Calu3 (cell line): Measurements from ENCODE around the gene PLXNB1. TPM values are rescaled to one million over a fixed set of nuclear protein-coding genes. Genes with fewer than 3 reads are reported as not detected.
"Not testable (repeated sequence)": the region's sequence is repeated elsewhere in the genome, so short reads cannot be mapped to it uniquely, and the experiment has no call there.

ENCODE experiments used
- BruUV-seq: library from RNA; stranded (reverse); fragments of 400-500 nt; replicated peaks from 2 replicates; lab custom pipeline; 2021; lab: Mats Ljungman, UMichigan
- CTCF ChIA-PET: fragments of 300-600 bp; sonication (Branson Sonifier 250); formaldehyde crosslinking; loops from one replicate; lab custom pipeline; 2022; ENCODE audit warnings: antibody characterized with exemption; lab: Charles Lee
- DNase-seq: peaks from one replicate; pipeline ENCODE4 v3.0.0; 2022
- H3K27ac Mint-ChIP-seq: one replicate; pipeline ENCODE4 v1.8.0; 2022; ENCODE audit warnings: mixed read lengths; ENCODE audit not compliant: unreplicated experiment
- H3K27me3 Mint-ChIP-seq: one replicate; pipeline ENCODE4 v1.8.0; 2022; ENCODE audit warnings: mixed read lengths; ENCODE audit not compliant: unreplicated experiment
- H3K36me3 Mint-ChIP-seq: one replicate; pipeline ENCODE4 v1.8.0; 2022; ENCODE audit warnings: mild to moderate bottlenecking, moderate library complexity, mixed read lengths; ENCODE audit not compliant: insufficient read depth, unreplicated experiment
- H3K4me1 Mint-ChIP-seq: one replicate; pipeline ENCODE4 v1.8.0; 2022; ENCODE audit warnings: mild to moderate bottlenecking, low read depth, mixed read lengths; ENCODE audit not compliant: unreplicated experiment
- H3K4me3 Mint-ChIP-seq: one replicate; pipeline ENCODE4 v1.8.0; 2022; ENCODE audit warnings: mild to moderate bottlenecking, low read depth, moderate library complexity, mixed read lengths; ENCODE audit not compliant: unreplicated experiment
- H3K9me3 Mint-ChIP-seq: one replicate; pipeline ENCODE4 v1.8.0; 2022; ENCODE audit warnings: low read depth, mixed read lengths; ENCODE audit not compliant: unreplicated experiment
- intact Hi-C: fragments of 100-400 bp; cut with micrococcal nuclease; formaldehyde crosslinking; loops from one replicate; pipeline ENCODE4 v1.10.0; 2022; ENCODE audit not compliant: unreplicated experiment
- total RNA-seq: library from RNA; stranded (reverse); gene quantifications from 2 replicates; pipeline ENCODE4 v1.2.3, GENCODE V29; 2022
- TF ChIP-seq, protein P1 (sequence below): fragments of 200-600 bp; IDR thresholded peaks from one replicate; pipeline ENCODE4 v1.8.0; 2022; ENCODE audit warnings: antibody characterized with exemption; ENCODE audit not compliant: unreplicated experiment

Gene PLXNB1
- total RNA-seq, 1 experiment from 2014 or later: 174 TPM

DNA sequence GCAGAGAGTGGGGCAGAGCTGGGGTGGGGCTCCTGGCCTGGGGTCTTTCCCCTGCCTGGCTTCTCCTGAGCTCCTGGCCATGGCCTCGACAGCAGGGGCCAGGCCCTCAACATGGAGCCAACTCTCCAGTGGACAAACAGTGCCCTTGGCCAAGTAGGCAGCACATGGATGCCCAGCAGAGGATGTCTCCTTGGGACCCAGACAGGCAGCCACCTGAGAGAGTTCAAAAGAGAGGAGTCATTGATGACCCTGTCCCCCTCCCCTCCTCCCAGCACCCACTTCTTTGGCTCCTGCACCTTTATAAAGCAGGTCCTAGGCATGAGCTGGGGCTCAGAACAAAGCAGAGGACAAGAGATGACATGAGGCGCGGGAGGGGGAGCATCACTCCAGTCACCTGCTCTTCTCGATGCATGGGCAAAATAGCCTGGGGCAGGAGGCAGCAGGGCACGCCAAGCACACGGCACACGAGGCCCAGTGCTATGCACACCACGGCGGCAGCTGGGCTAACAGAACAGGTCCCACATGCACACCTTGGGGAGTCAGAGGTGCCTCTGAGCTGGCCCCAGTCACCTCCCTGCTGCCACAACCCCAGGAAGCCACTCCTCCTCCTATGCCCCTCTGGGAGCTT, 46.7 kb upstream of the PLXNB1 start:
- H3K4me1 Mint-ChIP-seq: peaks cover 8% of the 10 kb centered on the region
- peaks cover 16% of the 10 kb centered on the region for H3K36me3 Mint-ChIP-seq
- no peak for DNase-seq
- no TSS peak for BruUV-seq
- no peak overlapping the region for H3K27ac Mint-ChIP-seq
- intact Hi-C loops: no loop called here
- CTCF ChIA-PET: no interaction called here
- TF ChIP-seq, protein P1, sequence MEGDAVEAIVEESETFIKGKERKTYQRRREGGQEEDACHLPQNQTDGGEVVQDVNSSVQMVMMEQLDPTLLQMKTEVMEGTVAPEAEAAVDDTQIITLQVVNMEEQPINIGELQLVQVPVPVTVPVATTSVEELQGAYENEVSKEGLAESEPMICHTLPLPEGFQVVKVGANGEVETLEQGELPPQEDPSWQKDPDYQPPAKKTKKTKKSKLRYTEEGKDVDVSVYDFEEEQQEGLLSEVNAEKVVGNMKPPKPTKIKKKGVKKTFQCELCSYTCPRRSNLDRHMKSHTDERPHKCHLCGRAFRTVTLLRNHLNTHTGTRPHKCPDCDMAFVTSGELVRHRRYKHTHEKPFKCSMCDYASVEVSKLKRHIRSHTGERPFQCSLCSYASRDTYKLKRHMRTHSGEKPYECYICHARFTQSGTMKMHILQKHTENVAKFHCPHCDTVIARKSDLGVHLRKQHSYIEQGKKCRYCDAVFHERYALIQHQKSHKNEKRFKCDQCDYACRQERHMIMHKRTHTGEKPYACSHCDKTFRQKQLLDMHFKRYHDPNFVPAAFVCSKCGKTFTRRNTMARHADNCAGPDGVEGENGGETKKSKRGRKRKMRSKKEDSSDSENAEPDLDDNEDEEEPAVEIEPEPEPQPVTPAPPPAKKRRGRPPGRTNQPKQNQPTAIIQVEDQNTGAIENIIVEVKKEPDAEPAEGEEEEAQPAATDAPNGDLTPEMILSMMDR: no peak
- H3K4me3 Mint-ChIP-seq: no peak overlapping the region
- no peaks in the 10 kb centered on the region for H3K27me3 Mint-ChIP-seq
- H3K9me3 Mint-ChIP-seq: no peaks in the 10 kb centered on the region

DNA sequence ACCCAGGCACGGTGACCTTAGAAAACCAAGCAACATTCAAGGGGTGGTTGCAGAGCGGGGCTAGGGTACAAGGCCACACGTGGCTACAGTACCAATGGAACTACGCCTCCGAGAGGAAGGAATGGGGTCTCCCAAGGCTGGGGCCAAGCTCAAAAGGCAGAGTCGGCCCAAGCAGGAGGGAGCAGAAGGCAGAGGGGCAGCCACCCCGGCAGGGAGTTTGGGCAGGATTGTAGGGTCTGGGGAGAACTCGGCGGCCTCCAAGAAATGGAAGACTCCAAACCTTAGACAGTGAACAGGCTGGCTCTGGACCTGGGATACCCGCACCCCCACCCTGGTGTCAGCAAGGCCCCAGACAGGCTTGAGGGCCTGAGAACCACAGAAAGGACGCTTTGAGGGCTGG, 45.3 kb upstream of the PLXNB1 start:
- peaks cover 8% of the 10 kb centered on the region for H3K4me1 Mint-ChIP-seq
- no TSS peak for BruUV-seq
- H3K27ac Mint-ChIP-seq: no peak overlapping the region
- H3K4me3 Mint-ChIP-seq: no peak overlapping the region
- no peaks in the 10 kb centered on the region for H3K27me3 Mint-ChIP-seq
- H3K36me3 Mint-ChIP-seq: peaks cover 16% of the 10 kb centered on the region
- CTCF ChIA-PET: no interaction called here
- no peak for DNase-seq
- TF ChIP-seq, protein P1: no peak
- no peaks in the 10 kb centered on the region for H3K9me3 Mint-ChIP-seq
- intact Hi-C loops: no loop called here

DNA sequence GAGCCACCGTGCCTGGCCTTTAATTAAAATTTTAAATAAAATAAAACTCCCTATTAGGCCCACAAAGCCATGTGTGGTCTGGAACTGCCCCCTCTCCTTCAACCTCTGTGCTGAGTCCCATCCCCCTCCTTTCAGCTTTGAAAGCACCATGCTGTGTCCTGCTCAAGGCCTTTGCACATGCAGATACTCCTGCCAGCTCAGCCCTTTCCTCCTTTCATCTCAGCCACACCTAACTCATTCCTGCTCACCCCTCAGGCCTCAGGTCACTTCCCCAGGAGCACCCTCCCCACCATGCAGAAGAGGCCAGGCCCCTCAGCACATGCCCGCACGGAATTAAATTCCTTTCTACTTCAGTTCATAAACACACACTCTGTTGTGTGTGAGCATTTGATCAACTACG, 44.7 kb upstream of the PLXNB1 start:
- Mint-ChIP-seq H3K36me3 (peaks cover 16% of the 10 kb centered on the region), H3K4me1 (peaks cover 8% of the 10 kb centered on the region), H3K27me3 (no peaks in the 10 kb centered on the region), H3K27ac (peak overlapping the region; percentile 24), H3K4me3 (no peak overlapping the region), H3K9me3 (no peaks in the 10 kb centered on the region)
- TF ChIP-seq, protein P1: no peak
- CTCF ChIA-PET: no interaction called here
- intact Hi-C loops: no loop called here
- no peak for DNase-seq
- BruUV-seq: no TSS peak

DNA sequence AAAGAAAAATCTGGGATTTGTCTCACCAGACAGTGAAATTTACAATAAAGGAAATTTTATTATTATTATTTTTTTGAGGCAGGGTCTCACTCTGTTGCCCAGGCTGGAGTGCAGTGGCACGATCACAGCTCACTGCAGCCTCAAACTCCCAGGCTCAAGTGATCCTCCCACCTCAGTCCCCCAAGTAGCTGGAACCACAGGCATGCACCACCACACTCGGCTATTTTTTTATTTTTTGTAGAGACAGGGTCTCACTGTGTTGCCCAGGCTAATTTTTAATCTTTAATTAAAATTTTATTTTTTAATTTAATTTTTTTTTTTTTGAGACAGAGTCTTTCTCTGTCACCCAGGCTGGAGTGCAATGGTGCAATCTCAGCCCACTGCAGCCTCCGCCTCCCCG, 44.1 kb upstream of the PLXNB1 start:
- CTCF ChIA-PET: interaction anchor here (1.3 to 2.2 kb wide), 4 partner anchors 31 to 162 kb away, joined by 3 to 16 read pairs (median 4); partner anchors contain the start of gene SLC26A6
- peaks cover 21% of the 10 kb centered on the region for H3K36me3 Mint-ChIP-seq
- H3K4me1 Mint-ChIP-seq, H3K27ac Mint-ChIP-seq, DNase-seq, BruUV-seq, H3K4me3 Mint-ChIP-seq, H3K27me3 Mint-ChIP-seq, intact Hi-C loops, H3K9me3 Mint-ChIP-seq: not testable (repeated sequence)

DNA sequence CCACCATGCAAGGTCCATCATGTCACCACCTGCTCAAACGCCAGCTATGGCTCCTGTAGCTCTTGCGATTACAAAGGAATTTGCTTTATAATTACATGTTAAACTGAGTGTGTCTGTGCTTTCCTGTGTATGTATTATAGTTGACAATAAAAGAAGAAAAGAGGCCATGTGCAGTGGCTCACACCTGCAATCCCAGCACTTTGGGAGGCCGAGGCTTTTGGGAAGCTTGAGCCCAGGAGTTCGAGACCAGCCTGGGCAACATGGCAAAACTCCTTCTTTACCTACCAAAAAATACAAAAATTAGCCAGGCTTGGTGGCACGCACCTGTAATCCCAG, 43.7 kb upstream of the PLXNB1 start:
- H3K4me3 Mint-ChIP-seq: peak overlapping the region; percentile 96
- H3K27me3 Mint-ChIP-seq: no peaks in the 10 kb centered on the region
- DNase-seq: no peak
- H3K9me3 Mint-ChIP-seq: no peaks in the 10 kb centered on the region
- peaks cover 8% of the 10 kb centered on the region for H3K4me1 Mint-ChIP-seq
- H3K27ac Mint-ChIP-seq: peak overlapping the region; percentile 99
- TF ChIP-seq, protein P1: no peak
- intact Hi-C loops: loop anchor here (2.0 kb wide), 1 partner anchor 33 kb away; no protein-coding TSS in a partner anchor
- peaks cover 25% of the 10 kb centered on the region for H3K36me3 Mint-ChIP-seq
- BruUV-seq: no TSS peak
- CTCF ChIA-PET: interaction anchor here (0.6 to 2.2 kb wide), 7 partner anchors 23 to 342 kb away, joined by 3 to 16 read pairs (median 5); partner anchors contain the start of gene SLC26A6
